IPS DF 6.9 (cell line): ENCODE measurements around the gene THY1.

Experiments used
- DNase-seq: peaks from one replicate; pipeline ENCODE4 v3.0.0-alpha.2; 2013; ENCODE audit warnings: low read depth, low spot score
- H3K27ac ChIP-seq: one replicate; pipeline ENCODE4 v1.5.1; 2013; ENCODE audit warnings: low read length, control low read depth
- H3K27me3 ChIP-seq: 2 replicates; pipeline ENCODE4 v1.6.1; 2013; ENCODE audit warnings: mild to moderate bottlenecking, low read length; ENCODE audit not compliant: control insufficient read depth, insufficient read depth
- H3K36me3 ChIP-seq: 2 replicates; pipeline ENCODE4 v1.6.1; 2013; ENCODE audit warnings: low read length; ENCODE audit not compliant: control insufficient read depth, insufficient read depth
- H3K4me1 ChIP-seq: 2 replicates; pipeline ENCODE4 v1.6.1; 2013; ENCODE audit warnings: low read length; ENCODE audit not compliant: control insufficient read depth, insufficient read depth
- H3K4me3 ChIP-seq: 2 replicates; pipeline ENCODE4 v1.5.1; 2013; ENCODE audit warnings: mild to moderate bottlenecking, low read length
- H3K9me3 ChIP-seq: 2 replicates; pipeline ENCODE4 v1.6.1; 2013; ENCODE audit warnings: low read length, inconsistent platforms; ENCODE audit not compliant: control insufficient read depth, insufficient read depth
- WGBS: extraction: QIAGEN DNeasy Blood & Tissue Kit; methylation state at CpG from one replicate; pipeline ENCODE4 v1.1.7; 2013; ENCODE audit warnings: mixed read lengths, missing lambda C conversion rate; ENCODE audit not compliant: insufficient read length, insufficient coverage; 5-methylcytosine and 5-hydroxymethylcytosine counted together

THY1 gene

GRCh38 chr11:119371067-119371601, 51.8 kb downstream of the THY1 start:
- H3K27ac ChIP-seq = no peak overlapping the region
- H3K36me3 ChIP-seq = no peaks in the 10 kb centered on the region
- peaks cover 3% of the 10 kb centered on the region; the same call in 1 of the 2 replicates for H3K4me1 ChIP-seq
- H3K9me3 ChIP-seq = no peaks in the 10 kb centered on the region
- WGBS = no CpG with 5 or more reads among the region's 8 CpGs
- no peak overlapping the region for H3K4me3 ChIP-seq
- H3K27me3 ChIP-seq = no peaks in the 10 kb centered on the region
- no peak for DNase-seq

- H3K4me3 ChIP-seq = no peak overlapping the region
- H3K4me1 ChIP-seq = peaks cover under 1% of the 10 kb centered on the region; the same call in 1 of the 2 replicates
Measured at GRCh38 chr11:119370486-119371046, 52.4 kb downstream of the THY1 start.

GRCh38 chr11:119369132-119369925, 53.6 kb downstream of the THY1 start:
- no CpG with 5 or more reads among the region's 13 CpGs for WGBS
- DNase-seq = no peak
- peaks cover 2% of the 10 kb centered on the region; the same call in 1 of the 2 replicates for H3K4me1 ChIP-seq
- no peaks in the 10 kb centered on the region for H3K9me3 ChIP-seq
- peaks cover 5% of the 10 kb centered on the region; the same call in 1 of the 2 replicates for H3K27me3 ChIP-seq
- H3K36me3 ChIP-seq = no peaks in the 10 kb centered on the region
- no peak overlapping the region for H3K27ac ChIP-seq
- H3K4me3 ChIP-seq = no peak overlapping the region

More at GRCh38 chr11:119370486-119371046, 52.4 kb downstream of the THY1 start:
- Histone ChIP-seq H3K36me3 (no peaks in the 10 kb centered on the region), H3K27ac (no peak overlapping the region), H3K9me3 (no peaks in the 10 kb centered on the region), H3K27me3 (no peaks in the 10 kb centered on the region)
- WGBS = no CpG with 5 or more reads among the region's 8 CpGs
- DNase-seq = no peak

GRCh38 chr11:119368121-119369034, 54.6 kb downstream of the THY1 start:
- Histone ChIP-seq H3K9me3 (no peaks in the 10 kb centered on the region), H3K27ac (no peak overlapping the region), H3K27me3 (peaks cover 8% of the 10 kb centered on the region; the same call in 1 of the 2 replicates), H3K4me3 (no peak overlapping the region), H3K4me1 (peaks cover 4% of the 10 kb centered on the region), H3K36me3 (no peaks in the 10 kb centered on the region)
- no CpG with 5 or more reads among the region's 17 CpGs for WGBS
- DNase-seq = no peak

- H3K27ac ChIP-seq = no peak overlapping the region
- no peaks in the 10 kb centered on the region for H3K36me3 ChIP-seq
- H3K4me1 ChIP-seq = peaks cover 6% of the 10 kb centered on the region
- H3K4me3 ChIP-seq = no peak overlapping the region
- DNase-seq = no peak
- no CpG with 5 or more reads among the region's 9 CpGs for WGBS
- peaks cover 11% of the 10 kb centered on the region; the same call in 1 of the 2 replicates for H3K27me3 ChIP-seq
- no peaks in the 10 kb centered on the region for H3K9me3 ChIP-seq
Measured at GRCh38 chr11:119367661-119368120, 55.3 kb downstream of the THY1 start.
